Measurements from ENCODE around the gene ACTRT3. TPM values are rescaled to one million over a fixed set of nuclear protein-coding genes. Genes with fewer than 3 reads are reported as not detected.
A peak's percentile ranks its signal among the peaks of the same experiment; 100 is the strongest.
"Not testable (repeated sequence)": the region's sequence is repeated elsewhere in the genome, so short reads cannot be mapped to it uniquely, and the experiment has no call there.

ACTRT3 gene
- total RNA-seq, 1 donor from 2014 or later, result 3.7 TPM

- peaks cover 5% of the 10 kb centered on the region for H3K27me3 ChIP-seq (ENCODE audit: insufficient read depth, low read length)
- DNase-seq (ENCODE audit: low read depth) (no peak), FAIRE-seq (no peak)
- no peaks in the 10 kb centered on the region for H4K20me1 ChIP-seq (ENCODE audit: insufficient read depth, low read length)
- Mint-ChIP-seq H3K9me3 (ENCODE audit: unreplicated experiment) (no peaks in the 10 kb centered on the region), H3K4me3 (ENCODE audit: unreplicated experiment) (no peak overlapping the region), H3K36me3 (ENCODE audit: low read depth, unreplicated experiment) (no peaks in the 10 kb centered on the region), H3K4me1 (ENCODE audit: low read depth, unreplicated experiment) (no peaks in the 10 kb centered on the region), H3K27ac (ENCODE audit: unreplicated experiment) (no peak overlapping the region), H3K27me3 (ENCODE audit: low read depth, unreplicated experiment) (no peaks in the 10 kb centered on the region)
- H3K9me3 ChIP-seq (ENCODE audit: insufficient read depth, low read depth, low read length), result no peaks in the 10 kb centered on the region
- no peak for TF ChIP-seq EZH2 (IDR thresholded peaks at IDR 0.05; ENCODE audit: insufficient read depth, low read length)
- no peak for TF ChIP-seq CTCF (IDR thresholded peaks at IDR 0.05; ENCODE audit: insufficient read depth, low read depth, low read length)
- no peak overlapping the region for H3K4me2 ChIP-seq (ENCODE audit: low read length)
- H3K9ac ChIP-seq (ENCODE audit: low read length), result no peak overlapping the region
- H3K4me1 ChIP-seq (ENCODE audit: insufficient read depth, low read length), result no peaks in the 10 kb centered on the region
- no peak overlapping the region for H3K4me3 ChIP-seq (ENCODE audit: insufficient read depth, low read depth, low read length)
- no peak overlapping the region for H2AFZ ChIP-seq (ENCODE audit: low read depth, low read length)
- H3K36me3 ChIP-seq (ENCODE audit: insufficient read depth, low read length), result no peaks in the 10 kb centered on the region
- no peak overlapping the region for H3K27ac ChIP-seq (ENCODE audit: low read depth, low read length)
- no peaks in the 10 kb centered on the region for H3K79me2 ChIP-seq (ENCODE audit: insufficient read depth, low read length)
Measured at GRCh38 chr3:169746924-169747323, 22.4 kb downstream of the ACTRT3 start.

GRCh38 chr3:169744366-169745054, 24.9 kb downstream of the ACTRT3 start:
- Histone ChIP-seq H3K79me2 (ENCODE audit: insufficient read depth, low read length) (no peaks in the 10 kb centered on the region), H3K4me2 (ENCODE audit: low read length) (no peak overlapping the region), H4K20me1 (ENCODE audit: insufficient read depth, low read length) (no peaks in the 10 kb centered on the region), H3K4me3 (ENCODE audit: insufficient read depth, low read depth, low read length) (no peak overlapping the region), H2AFZ (ENCODE audit: low read depth, low read length) (no peak overlapping the region), H3K9me3 (ENCODE audit: insufficient read depth, low read depth, low read length) (no peaks in the 10 kb centered on the region), H3K27ac (ENCODE audit: low read depth, low read length) (no peak overlapping the region), H3K4me1 (ENCODE audit: insufficient read depth, low read length) (no peaks in the 10 kb centered on the region), H3K9ac (ENCODE audit: low read length) (no peak overlapping the region), H3K27me3 (ENCODE audit: insufficient read depth, low read length) (peaks cover 5% of the 10 kb centered on the region), H3K36me3 (ENCODE audit: insufficient read depth, low read length) (no peaks in the 10 kb centered on the region)
- Mint-ChIP-seq H3K27ac (ENCODE audit: unreplicated experiment) (no peak overlapping the region), H3K4me1 (ENCODE audit: low read depth, unreplicated experiment) (no peaks in the 10 kb centered on the region), H3K4me3 (ENCODE audit: unreplicated experiment) (no peak overlapping the region), H3K36me3 (ENCODE audit: low read depth, unreplicated experiment) (no peaks in the 10 kb centered on the region), H3K9me3 (ENCODE audit: unreplicated experiment) (no peaks in the 10 kb centered on the region), H3K27me3 (ENCODE audit: low read depth, unreplicated experiment) (no peaks in the 10 kb centered on the region)
- peak; percentile 15 for TF ChIP-seq CTCF (IDR thresholded peaks at IDR 0.05; ENCODE audit: insufficient read depth, low read depth, low read length)
- no peak for TF ChIP-seq EZH2 (IDR thresholded peaks at IDR 0.05; ENCODE audit: insufficient read depth, low read length)
- FAIRE-seq, result no peak
- peak; percentile 12 for DNase-seq (ENCODE audit: low read depth)

- no peaks in the 10 kb centered on the region for H4K20me1 ChIP-seq (ENCODE audit: insufficient read depth, low read length)
- no peak overlapping the region for H3K27ac Mint-ChIP-seq (ENCODE audit: unreplicated experiment)
- no peaks in the 10 kb centered on the region for H3K9me3 ChIP-seq (ENCODE audit: insufficient read depth, low read depth, low read length)
- H3K27ac ChIP-seq (ENCODE audit: low read depth, low read length), result no peak overlapping the region
- H3K36me3 ChIP-seq (ENCODE audit: insufficient read depth, low read length), result no peaks in the 10 kb centered on the region
- no peaks in the 10 kb centered on the region for H3K79me2 ChIP-seq (ENCODE audit: insufficient read depth, low read length)
- H3K9me3 Mint-ChIP-seq (ENCODE audit: unreplicated experiment), result peaks cover 20% of the 10 kb centered on the region
- no peak overlapping the region for H3K4me3 ChIP-seq (ENCODE audit: insufficient read depth, low read depth, low read length)
- H3K4me2 ChIP-seq (ENCODE audit: low read length), result no peak overlapping the region
- H3K9ac ChIP-seq (ENCODE audit: low read length), result no peak overlapping the region
- no peaks in the 10 kb centered on the region for H3K27me3 Mint-ChIP-seq (ENCODE audit: low read depth, unreplicated experiment)
- no peak overlapping the region for H3K4me3 Mint-ChIP-seq (ENCODE audit: unreplicated experiment)
- DNase-seq (ENCODE audit: low read depth), result no peak
- no peak for FAIRE-seq
- H3K4me1 Mint-ChIP-seq (ENCODE audit: low read depth, unreplicated experiment), result no peaks in the 10 kb centered on the region
- no peak for TF ChIP-seq EZH2 (IDR thresholded peaks at IDR 0.05; ENCODE audit: insufficient read depth, low read length)
- no peak for TF ChIP-seq CTCF (IDR thresholded peaks at IDR 0.05; ENCODE audit: insufficient read depth, low read depth, low read length)
- no peaks in the 10 kb centered on the region for H3K27me3 ChIP-seq (ENCODE audit: insufficient read depth, low read length)
- H3K36me3 Mint-ChIP-seq (ENCODE audit: low read depth, unreplicated experiment), result no peaks in the 10 kb centered on the region
- H2AFZ ChIP-seq (ENCODE audit: low read depth, low read length), result no peak overlapping the region
- H3K4me1 ChIP-seq (ENCODE audit: insufficient read depth, low read length), result no peaks in the 10 kb centered on the region
Measured at GRCh38 chr3:169739067-169739466, 30.3 kb downstream of the ACTRT3 start.

- H3K27ac Mint-ChIP-seq (ENCODE audit: unreplicated experiment); H3K27me3 Mint-ChIP-seq (ENCODE audit: low read depth, unreplicated experiment); H3K9ac ChIP-seq (ENCODE audit: low read length): not testable (repeated sequence)
Measured at GRCh38 chr3:169731857-169732256, 37.5 kb downstream of the ACTRT3 start.

More at GRCh38 chr3:169731857-169732256, 37.5 kb downstream of the ACTRT3 start:
- H3K9me3 ChIP-seq (ENCODE audit: insufficient read depth, low read depth, low read length); DNase-seq (ENCODE audit: low read depth); H3K36me3 Mint-ChIP-seq (ENCODE audit: low read depth, unreplicated experiment); H3K4me3 ChIP-seq (ENCODE audit: insufficient read depth, low read depth, low read length); H3K36me3 ChIP-seq (ENCODE audit: insufficient read depth, low read length); H3K4me1 ChIP-seq (ENCODE audit: insufficient read depth, low read length); H3K4me1 Mint-ChIP-seq (ENCODE audit: low read depth, unreplicated experiment); H3K27ac ChIP-seq (ENCODE audit: low read depth, low read length); H2AFZ ChIP-seq (ENCODE audit: low read depth, low read length); H3K27me3 ChIP-seq (ENCODE audit: insufficient read depth, low read length); FAIRE-seq; H4K20me1 ChIP-seq (ENCODE audit: insufficient read depth, low read length); H3K4me2 ChIP-seq (ENCODE audit: low read length); H3K4me3 Mint-ChIP-seq (ENCODE audit: unreplicated experiment); H3K79me2 ChIP-seq (ENCODE audit: insufficient read depth, low read length): not testable (repeated sequence)
- H3K9me3 Mint-ChIP-seq (ENCODE audit: unreplicated experiment), result peaks cover 21% of the 10 kb centered on the region
